Trophoblast cell (in vitro differentiated cells and primary cell): ENCODE measurements around the gene TMEM82.
A peak's percentile ranks its signal among the peaks of the same experiment; 100 is the strongest.

Source experiments
- DNase-seq, 2 donors: peaks; one replicate each; pipeline ENCODE4 v3.0.0-alpha.2; 2016
- H2AFZ ChIP-seq: 2 replicates; pipeline ENCODE4 v1.6.1; 2013; ENCODE audit warnings: low read length, moderate library complexity, mild to moderate bottlenecking; ENCODE audit not compliant: insufficient read depth, poor library complexity
- H2AK5ac ChIP-seq: 2 replicates; pipeline ENCODE4 v1.6.1; 2013; ENCODE audit warnings: mild to moderate bottlenecking, low read length
- H2BK120ac ChIP-seq: 2 replicates; pipeline ENCODE4 v1.6.1; 2013; ENCODE audit warnings: low read length, mild to moderate bottlenecking, moderate library complexity; ENCODE audit not compliant: insufficient read depth, poor library complexity
- H2BK12ac ChIP-seq: 2 replicates; pipeline ENCODE4 v1.6.1; 2013; ENCODE audit warnings: mild to moderate bottlenecking, low read length, moderate library complexity
- H2BK5ac ChIP-seq: 2 replicates; pipeline ENCODE4 v1.6.1; 2013; ENCODE audit warnings: low read length, low read depth, moderate library complexity, mild to moderate bottlenecking; ENCODE audit not compliant: poor library complexity
- H3K14ac ChIP-seq: 2 replicates; pipeline ENCODE4 v1.6.1; 2013; ENCODE audit warnings: mild to moderate bottlenecking, low read length
- H3K18ac ChIP-seq: 2 replicates; pipeline ENCODE4 v1.6.1; 2013; ENCODE audit warnings: mild to moderate bottlenecking, low read length
- H3K23ac ChIP-seq: 2 replicates; pipeline ENCODE4 v1.6.1; 2013; ENCODE audit warnings: low read length
- H3K27ac ChIP-seq: 2 replicates; pipeline ENCODE4 v1.5.1; 2013; ENCODE audit warnings: low read depth, mild to moderate bottlenecking, inconsistent platforms, low read length, moderate library complexity
- H3K27me3 ChIP-seq: 2 replicates; pipeline ENCODE4 v1.6.1; 2013; ENCODE audit warnings: inconsistent platforms, mild to moderate bottlenecking, low read length, moderate library complexity; ENCODE audit not compliant: insufficient read depth
- H3K36me3 ChIP-seq, 2 experiments: 1 replicate in 1 of 2; 2 replicates in 1 of 2; pipeline ENCODE4 v1.6.1; 2013; ENCODE audit warnings: low read length in 2 of 2, mild to moderate bottlenecking in 2 of 2, moderate library complexity in 1 of 2; ENCODE audit not compliant: insufficient read depth in 2 of 2, control insufficient read depth in 1 of 2
- H3K4ac ChIP-seq: 2 replicates; pipeline ENCODE4 v1.6.1; 2013; ENCODE audit warnings: low read depth, mild to moderate bottlenecking, low read length, moderate library complexity
- H3K4me1 ChIP-seq, 2 experiments: 1 replicate in 1 of 2; 2 replicates in 1 of 2; pipeline ENCODE4 v1.6.1; 2013; ENCODE audit warnings: low read length in 2 of 2, mild to moderate bottlenecking in 2 of 2, moderate library complexity in 1 of 2; ENCODE audit not compliant: insufficient read depth in 2 of 2, control insufficient read depth in 1 of 2
- H3K4me2 ChIP-seq: 2 replicates; pipeline ENCODE4 v1.6.1; 2013; ENCODE audit warnings: inconsistent platforms, mild to moderate bottlenecking, low read length, moderate library complexity
- H3K4me3 ChIP-seq: 2 replicates; pipeline ENCODE4 v1.5.1; 2013; ENCODE audit warnings: mild to moderate bottlenecking, low read depth, low read length, inconsistent platforms
- H3K79me1 ChIP-seq: one replicate; pipeline ENCODE4 v1.6.1; 2013; ENCODE audit warnings: low read length
- H3K79me2 ChIP-seq: 2 replicates; pipeline ENCODE4 v1.6.1; 2013; ENCODE audit warnings: low read length, mild to moderate bottlenecking; ENCODE audit not compliant: control insufficient read depth, insufficient read depth, poor library complexity
- H3K9ac ChIP-seq: 2 replicates; pipeline ENCODE4 v1.6.1; 2013; ENCODE audit warnings: mild to moderate bottlenecking, low read length
- H3K9me3 ChIP-seq: 2 replicates; pipeline ENCODE4 v1.6.1; 2013; ENCODE audit warnings: low read depth, mild to moderate bottlenecking, control low read depth, inconsistent platforms, low read length; ENCODE audit not compliant: insufficient read depth
- H4K12ac ChIP-seq: 2 replicates; pipeline ENCODE4 v1.6.1; 2013; ENCODE audit warnings: low read depth, mild to moderate bottlenecking, low read length, moderate library complexity
- H4K8ac ChIP-seq: 2 replicates; pipeline ENCODE4 v1.6.1; 2013; ENCODE audit warnings: low read depth, mild to moderate bottlenecking, low read length, moderate library complexity
- H4K91ac ChIP-seq: one replicate; pipeline ENCODE4 v1.6.1; 2013; ENCODE audit warnings: low read depth, mild to moderate bottlenecking, low read length, moderate library complexity
- WGBS: extraction: QIAGEN DNeasy Blood & Tissue Kit; methylation state at CpG from one replicate; pipeline ENCODE4 v1.1.7; 2013; ENCODE audit warnings: missing lambda C conversion rate; ENCODE audit not compliant: insufficient read length, insufficient coverage; ENCODE audit errors: extremely low coverage; 5-methylcytosine and 5-hydroxymethylcytosine counted together

TMEM82 gene

GRCh38 chr1:15748264-15748663 is 6.0 kb downstream of the TMEM82 start:
- H3K27ac ChIP-seq = no peak overlapping the region

GRCh38 chr1:15748690-15749398 is 6.5 kb downstream of the TMEM82 start:
- H2BK12ac ChIP-seq = no peak overlapping the region
- no peak overlapping the region for H2BK120ac ChIP-seq
- no peak overlapping the region for H3K18ac ChIP-seq
- H3K79me2 ChIP-seq = no peaks in the 10 kb centered on the region
- H3K36me3 ChIP-seq = no peaks in the 10 kb centered on the region
- no peak overlapping the region for H2BK5ac ChIP-seq
- H3K14ac ChIP-seq = no peak overlapping the region
- H4K91ac ChIP-seq = no peak overlapping the region
- H3K27ac ChIP-seq = no peak overlapping the region
- H3K9me3 ChIP-seq = no peaks in the 10 kb centered on the region
- H4K8ac ChIP-seq = no peak overlapping the region
- no peak overlapping the region for H2AK5ac ChIP-seq
- no peak overlapping the region for H4K12ac ChIP-seq
- no peaks in the 10 kb centered on the region for H3K27me3 ChIP-seq
- no peak overlapping the region for H3K23ac ChIP-seq
- no peak overlapping the region for H3K9ac ChIP-seq
- H3K4me1 ChIP-seq = peaks cover 15 to 23% of the 10 kb centered on the region in 2 experiments
- no peak overlapping the region for H2AFZ ChIP-seq
- no peak overlapping the region for H3K4me3 ChIP-seq
- no peak overlapping the region for H3K4ac ChIP-seq
- H3K79me1 ChIP-seq = peaks cover 7% of the 10 kb centered on the region
- no peak overlapping the region for H3K4me2 ChIP-seq
- peak in 1 of 2 donors; percentile 54 for DNase-seq
- WGBS = no CpG with 5 or more reads among the region's 10 CpGs

More at GRCh38 chr1:15748264-15748663, 6.0 kb downstream of the TMEM82 start:
- H2AFZ ChIP-seq = no peak overlapping the region
- no peak overlapping the region for H4K12ac ChIP-seq
- H3K23ac ChIP-seq = no peak overlapping the region
- H4K91ac ChIP-seq = no peak overlapping the region
- H3K27me3 ChIP-seq = no peaks in the 10 kb centered on the region
- H3K79me1 ChIP-seq = peaks cover 7% of the 10 kb centered on the region
- no peaks in the 10 kb centered on the region for H3K79me2 ChIP-seq
- H3K4me2 ChIP-seq = no peak overlapping the region
- H4K8ac ChIP-seq = no peak overlapping the region
- H2BK120ac ChIP-seq = no peak overlapping the region
- H2BK12ac ChIP-seq = no peak overlapping the region
- no peak overlapping the region for H3K18ac ChIP-seq
- H3K9ac ChIP-seq = no peak overlapping the region
- H3K14ac ChIP-seq = no peak overlapping the region
- WGBS = no CpG with 5 or more reads among the region's 5 CpGs
- H3K9me3 ChIP-seq = no peaks in the 10 kb centered on the region
- no peaks in the 10 kb centered on the region for H3K36me3 ChIP-seq
- peaks cover 15 to 23% of the 10 kb centered on the region in 2 experiments for H3K4me1 ChIP-seq
- no peak overlapping the region for H2AK5ac ChIP-seq
- no peak overlapping the region for H2BK5ac ChIP-seq
- H3K4ac ChIP-seq = no peak overlapping the region
- H3K4me3 ChIP-seq = no peak overlapping the region
- no peak for DNase-seq

- no CpG with 5 or more reads among the region's 19 CpGs for WGBS
- no peak overlapping the region for H3K14ac ChIP-seq
- H3K27ac ChIP-seq = no peak overlapping the region
- no peaks in the 10 kb centered on the region for H3K79me2 ChIP-seq
- no peaks in the 10 kb centered on the region for H3K36me3 ChIP-seq
- no peak overlapping the region for H2BK5ac ChIP-seq
- peak overlapping the region; percentile 76 for H2AK5ac ChIP-seq
- H2AFZ ChIP-seq = no peak overlapping the region
- no peak overlapping the region for H4K12ac ChIP-seq
- no peak for DNase-seq
- H3K79me1 ChIP-seq = peaks cover 7% of the 10 kb centered on the region
- H2BK120ac ChIP-seq = peak overlapping the region; percentile 5
- peak overlapping the region; percentile 40 for H4K91ac ChIP-seq
- H3K9ac ChIP-seq = no peak overlapping the region
- no peaks in the 10 kb centered on the region for H3K27me3 ChIP-seq
- peak overlapping the region; percentile 58 for H2BK12ac ChIP-seq
- no peak overlapping the region for H3K18ac ChIP-seq
- H3K4ac ChIP-seq = no peak overlapping the region
- H3K23ac ChIP-seq = no peak overlapping the region
- no peaks in the 10 kb centered on the region for H3K9me3 ChIP-seq
- no peak overlapping the region for H4K8ac ChIP-seq
- no peak overlapping the region for H3K4me3 ChIP-seq
- H3K4me1 ChIP-seq = peaks cover 15 to 23% of the 10 kb centered on the region in 2 experiments
- no peak overlapping the region for H3K4me2 ChIP-seq
Observed at GRCh38 chr1:15749399-15750291, 7.3 kb downstream of the TMEM82 start.

GRCh38 chr1:15750924-15751323 is 8.6 kb downstream of the TMEM82 start:
- Histone ChIP-seq H3K4me1 (peaks cover 15 to 23% of the 10 kb centered on the region in 2 experiments), H3K4me2 (no peak overlapping the region)

More at GRCh38 chr1:15750924-15751323, 8.6 kb downstream of the TMEM82 start:
- Histone ChIP-seq H3K23ac (no peak overlapping the region), H3K4me3 (no peak overlapping the region), H3K9me3 (no peaks in the 10 kb centered on the region), H3K36me3 (no peaks in the 10 kb centered on the region), H2AFZ (no peak overlapping the region), H3K4ac (no peak overlapping the region), H3K27me3 (no peaks in the 10 kb centered on the region), H4K12ac (no peak overlapping the region), H3K79me2 (no peaks in the 10 kb centered on the region), H3K18ac (no peak overlapping the region), H3K27ac (no peak overlapping the region), H2BK12ac (peak overlapping the region; percentile 54), H3K79me1 (peaks cover 7% of the 10 kb centered on the region), H4K8ac (peak overlapping the region; percentile 8), H2AK5ac (peak overlapping the region; percentile 90), H2BK5ac (no peak overlapping the region), H2BK120ac (no peak overlapping the region), H4K91ac (peak overlapping the region; percentile 52), H3K14ac (peak overlapping the region; percentile 68), H3K9ac (no peak overlapping the region)
- DNase-seq = no peak
- no CpG with 5 or more reads among the region's 12 CpGs for WGBS
